K562 treated with DMSO at 1 percent for 24 hours (cell line): ENCODE measurements around the gene PDZRN4. TPM values are rescaled to one million over a fixed set of nuclear protein-coding genes. Genes with fewer than 3 reads are reported as not detected.

Experiments
- total RNA-seq: library from RNA; unstranded; fragments of 300-600 nt; gene quantifications from 2 replicates; pipeline ENCODE4 v1.2.3, GENCODE V29; 2022; ENCODE audit warnings: low read depth; ENCODE audit not compliant: insufficient read depth

PDZRN4 gene
- total RNA-seq, result not detected in 2 replicates

DNA sequence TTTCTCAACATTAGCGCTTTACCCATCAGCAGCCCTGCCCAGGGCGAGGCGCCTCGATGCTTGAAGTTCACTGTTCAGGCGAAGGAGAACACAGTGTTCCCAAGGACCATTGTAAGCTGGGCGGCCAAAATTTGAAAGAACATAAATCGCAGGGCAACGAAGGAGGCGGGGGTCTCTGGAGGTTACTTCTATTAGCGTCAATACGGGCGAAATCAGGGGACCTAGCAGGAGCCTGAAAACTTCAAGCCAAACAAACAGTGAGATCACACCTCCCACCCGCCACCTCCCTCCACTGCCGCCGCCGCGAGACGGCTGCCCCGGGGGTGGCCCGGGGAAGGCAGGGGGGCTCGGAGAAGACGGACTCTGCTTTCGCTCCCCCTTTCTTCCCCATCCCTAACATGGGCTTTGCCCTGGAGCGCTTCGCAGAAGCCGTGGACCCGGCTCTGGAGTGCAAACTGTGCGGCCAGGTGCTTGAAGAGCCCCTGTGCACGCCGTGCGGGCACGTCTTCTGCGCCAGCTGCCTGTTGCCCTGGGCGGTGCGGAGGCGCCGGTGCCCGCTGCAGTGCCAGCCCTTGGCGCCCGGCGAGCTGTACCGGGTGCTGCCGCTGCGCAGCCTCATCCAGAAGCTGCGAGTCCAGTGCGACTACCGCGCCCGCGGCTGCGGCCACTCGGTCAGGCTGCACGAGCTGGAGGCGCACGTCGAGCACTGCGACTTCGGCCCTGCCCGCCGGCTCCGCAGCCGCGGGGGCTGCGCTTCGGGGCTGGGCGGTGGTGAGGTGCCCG, at the start of gene PDZRN4:
Gene PDZRN4 (plus strand): TSS at position 263 of the 783 bp plus-strand sequence.

